Memory B cell (primary cell): ENCODE measurements around the gene SMAP2.
A peak's percentile ranks its signal among the peaks of the same experiment; 100 is the strongest.

Source experiments
- ATAC-seq: fragments of 150-1000 bp; cut with Tn5 transposase; 2 replicates; pipeline ENCODE4 v1.10.0; 2021; ENCODE audit warnings: low read depth, mild to moderate bottlenecking, moderate library complexity
- DNase-seq, 2 donors: peaks; one replicate each; pipeline ENCODE4 v3.0.0; 2022; ENCODE audit warnings: low spot score in 2 of 2
- H3K27ac Mint-ChIP-seq: one replicate; pipeline ENCODE4 v1.8.0; 2022; ENCODE audit warnings: mild to moderate bottlenecking, moderate library complexity, mixed read lengths
- H3K27me3 Mint-ChIP-seq: one replicate; pipeline ENCODE4 v1.8.0; 2022; ENCODE audit warnings: mixed read lengths
- H3K36me3 Mint-ChIP-seq: one replicate; pipeline ENCODE4 v1.8.0; 2022; ENCODE audit warnings: mild to moderate bottlenecking, mixed read lengths
- H3K4me1 Mint-ChIP-seq: one replicate; pipeline ENCODE4 v1.8.0; 2022; ENCODE audit warnings: mixed read lengths
- H3K4me3 Mint-ChIP-seq: one replicate; pipeline ENCODE4 v1.8.0; 2022; ENCODE audit warnings: mild to moderate bottlenecking, moderate library complexity, mixed read lengths
- H3K9me3 Mint-ChIP-seq: one replicate; pipeline ENCODE4 v1.8.0; 2022; ENCODE audit warnings: mixed read lengths

SMAP2 gene

DNA sequence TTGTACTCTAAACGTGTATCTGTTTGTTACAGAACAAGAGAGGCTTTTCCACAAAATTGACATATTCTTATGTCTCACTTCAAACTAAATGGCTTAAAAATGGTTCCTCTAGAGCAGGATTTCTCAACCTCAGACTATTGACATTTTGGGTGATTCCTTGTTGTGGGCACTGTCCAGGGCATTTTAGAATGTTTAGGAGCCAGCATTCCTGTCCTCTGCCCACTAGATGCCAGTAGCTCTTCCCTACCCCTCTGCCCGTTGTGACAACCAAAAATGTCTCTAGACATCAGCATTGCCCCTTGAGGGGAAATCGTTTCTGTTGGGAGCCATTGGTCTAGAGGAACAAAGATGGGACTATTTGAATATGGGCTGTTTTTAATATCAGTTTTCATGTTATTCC lies 17.3 kb downstream of the SMAP2 start:
- H3K9me3 Mint-ChIP-seq: no peaks in the 10 kb centered on the region
- peak overlapping the region; percentile 33 for H3K4me3 Mint-ChIP-seq
- H3K36me3 Mint-ChIP-seq: peaks cover 31% of the 10 kb centered on the region

DNA sequence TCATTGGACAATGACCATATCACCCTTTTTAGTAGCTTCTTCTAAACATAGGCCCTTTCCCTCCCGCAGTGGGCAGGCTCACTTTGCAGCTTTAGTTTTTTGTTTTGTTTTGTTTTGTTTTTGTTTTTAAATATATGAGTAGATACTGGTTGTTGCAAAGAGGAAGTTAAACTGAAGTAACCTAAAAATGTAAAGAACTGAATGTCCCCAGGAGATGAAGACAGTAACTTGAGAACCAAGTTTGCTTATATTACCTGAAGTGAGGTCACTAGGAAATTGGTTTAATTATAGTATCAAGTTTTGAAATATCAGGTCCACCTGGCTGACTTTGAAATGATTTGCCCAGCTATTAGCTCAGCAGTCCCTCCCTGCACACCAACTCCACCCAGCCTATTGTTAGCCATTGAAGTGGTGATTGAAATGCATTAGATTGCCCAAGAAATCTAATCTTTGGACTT lies 18.2 kb downstream of the SMAP2 start:
- Mint-ChIP-seq H3K27ac (peak overlapping the region; percentile 100), H3K9me3 (no peaks in the 10 kb centered on the region), H3K4me1 (peaks cover 62% of the 10 kb centered on the region), H3K4me3 (peak overlapping the region; percentile 33), H3K36me3 (peaks cover 29% of the 10 kb centered on the region), H3K27me3 (no peaks in the 10 kb centered on the region)
- ATAC-seq: peak; percentile 48
- DNase-seq: no peak

More for the DNA sequence above, 17.3 kb downstream of the SMAP2 start:
- no peaks in the 10 kb centered on the region for H3K27me3 Mint-ChIP-seq
- H3K27ac Mint-ChIP-seq: peak overlapping the region; percentile 100
- DNase-seq: no peak
- ATAC-seq: no peak
- peaks cover 66% of the 10 kb centered on the region for H3K4me1 Mint-ChIP-seq

DNA sequence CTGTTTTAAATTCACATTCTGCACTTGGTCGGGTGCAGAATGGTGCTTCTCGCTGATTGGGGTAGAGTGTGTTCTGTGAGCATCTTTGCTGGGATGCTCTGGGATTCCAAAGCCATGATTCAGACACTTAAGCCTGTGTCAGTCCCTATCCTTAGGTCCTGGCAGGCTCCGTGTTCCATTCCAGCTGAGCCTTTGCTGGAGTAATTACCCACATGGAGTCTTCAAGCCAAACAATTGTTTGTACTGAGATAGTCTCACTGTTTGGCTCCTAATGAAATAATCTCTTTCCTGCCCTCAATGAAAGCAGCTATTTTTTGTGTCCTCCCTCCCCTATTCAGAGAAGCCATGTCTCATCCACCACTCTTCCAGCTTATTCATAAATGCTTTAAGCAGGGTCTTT lies 18.7 kb downstream of the SMAP2 start:
- peak overlapping the region; percentile 33 for H3K4me3 Mint-ChIP-seq

DNA sequence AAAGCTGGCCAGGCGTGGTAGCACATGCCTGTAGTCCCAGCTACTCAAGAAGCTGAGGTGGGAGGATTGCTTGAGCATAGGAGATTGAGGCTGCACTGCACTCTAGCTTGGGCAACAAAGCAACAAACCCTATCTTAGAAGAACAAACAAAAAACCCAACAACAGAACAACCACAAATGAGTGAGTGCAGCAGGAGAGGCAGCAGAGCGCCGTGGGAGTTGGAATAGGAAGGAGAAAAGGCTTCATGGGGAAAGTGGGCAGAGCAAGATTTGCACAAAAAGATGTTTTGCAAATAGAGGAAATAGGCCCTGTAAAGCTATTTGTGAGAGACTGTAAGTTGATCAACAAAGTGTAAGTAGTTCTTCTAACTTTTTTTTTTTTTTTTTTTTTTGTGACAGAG lies 19.6 kb downstream of the SMAP2 start:
- Mint-ChIP-seq H3K4me1 (peaks cover 65% of the 10 kb centered on the region), H3K9me3 (no peaks in the 10 kb centered on the region), H3K36me3 (peaks cover 33% of the 10 kb centered on the region), H3K27me3 (no peaks in the 10 kb centered on the region), H3K4me3 (peak overlapping the region; percentile 39), H3K27ac (peak overlapping the region; percentile 100)
- ATAC-seq: peak; percentile 49
- no peak for DNase-seq

More for the DNA sequence above, 18.7 kb downstream of the SMAP2 start:
- DNase-seq (no peak), ATAC-seq (no peak)
- Mint-ChIP-seq H3K36me3 (peaks cover 31% of the 10 kb centered on the region), H3K27me3 (no peaks in the 10 kb centered on the region), H3K9me3 (no peaks in the 10 kb centered on the region), H3K27ac (peak overlapping the region; percentile 100), H3K4me1 (peaks cover 62% of the 10 kb centered on the region)

DNA sequence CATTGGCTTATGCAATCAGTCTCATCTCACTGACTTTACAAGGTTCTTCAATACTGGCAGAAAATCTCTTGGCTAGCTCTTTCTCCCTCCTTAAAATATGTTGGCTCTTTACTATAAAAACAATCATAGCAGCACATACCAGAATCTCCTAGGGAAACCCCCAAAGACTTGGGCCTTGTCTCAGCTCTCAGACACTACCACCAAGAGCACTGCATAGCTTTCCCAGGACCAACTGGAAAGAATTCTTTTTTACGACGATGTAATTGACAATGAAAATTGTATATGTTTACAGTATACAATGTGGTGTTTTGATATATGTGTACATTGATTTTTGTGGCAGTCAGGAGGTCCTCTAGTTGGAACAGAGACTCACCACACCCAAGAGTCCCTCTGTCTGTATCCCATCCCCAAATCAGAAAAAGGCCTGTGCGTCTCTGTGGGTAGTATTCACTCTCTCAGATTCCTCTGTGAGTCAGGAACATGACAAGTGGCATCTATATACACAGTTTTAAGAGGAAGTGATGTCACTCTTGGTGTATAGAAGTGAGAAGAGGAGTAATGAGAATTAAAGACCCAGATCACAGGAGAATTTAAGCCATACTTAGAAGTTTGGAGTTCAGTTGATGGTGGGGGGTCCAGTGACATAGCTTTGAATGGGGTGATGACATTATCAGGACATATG lies 21.1 kb downstream of the SMAP2 start:
- no peaks in the 10 kb centered on the region for H3K9me3 Mint-ChIP-seq
- DNase-seq (no peak), ATAC-seq (peak; percentile 52)
- peak overlapping the region; percentile 47 for H3K4me3 Mint-ChIP-seq
- H3K27ac Mint-ChIP-seq: peak overlapping the region; percentile 100
- peaks cover 26% of the 10 kb centered on the region for H3K36me3 Mint-ChIP-seq
- no peaks in the 10 kb centered on the region for H3K27me3 Mint-ChIP-seq
- peaks cover 57% of the 10 kb centered on the region for H3K4me1 Mint-ChIP-seq

DNA sequence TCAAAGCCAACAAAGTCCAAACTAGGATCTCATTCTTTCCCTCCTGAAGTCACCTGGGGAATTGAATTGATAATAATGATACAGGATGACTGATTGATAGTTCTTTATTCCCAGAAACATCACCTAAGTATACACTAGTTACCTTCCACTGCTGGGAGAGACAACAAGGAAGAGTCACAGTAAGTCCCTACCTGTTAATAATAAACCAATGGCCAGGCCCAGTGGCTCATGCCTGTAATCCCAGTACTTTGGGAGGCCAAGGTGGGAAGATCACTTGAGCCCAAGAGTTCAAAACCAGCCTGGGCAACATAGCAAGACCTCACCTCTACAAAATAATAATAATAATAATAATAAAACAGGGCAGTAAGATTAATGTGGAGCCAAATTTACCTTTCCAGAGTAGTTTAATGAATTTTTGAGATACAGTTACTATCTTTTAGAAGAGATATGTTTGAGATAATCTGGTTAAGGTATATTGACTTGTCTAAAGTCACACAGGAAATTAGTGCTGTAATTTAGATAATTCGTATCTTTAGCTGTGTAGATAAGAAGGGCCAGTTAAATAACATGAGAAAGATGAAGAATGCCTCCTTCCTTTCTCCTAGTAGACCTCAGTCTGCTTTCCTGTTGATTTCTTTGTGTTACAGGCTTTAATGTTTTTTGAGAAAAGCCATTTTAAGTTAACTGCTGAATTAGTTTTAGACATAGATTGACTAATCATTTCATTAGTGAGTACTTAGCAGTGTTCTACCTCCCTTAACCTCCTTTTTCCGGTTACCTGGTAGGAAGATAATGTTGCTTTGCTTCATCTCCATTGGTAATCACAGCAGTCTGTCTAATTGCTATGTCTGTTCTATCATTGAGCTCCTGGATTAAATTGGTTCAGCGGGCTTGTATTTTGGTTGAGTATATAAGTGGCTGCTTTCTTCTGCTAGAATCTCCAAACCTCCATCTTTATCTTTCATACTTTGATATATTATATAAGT lies 22.0 kb downstream of the SMAP2 start:
- Mint-ChIP-seq H3K27ac (peak overlapping the region; percentile 100), H3K27me3 (no peaks in the 10 kb centered on the region), H3K4me3 (peak overlapping the region; percentile 47), H3K9me3 (no peaks in the 10 kb centered on the region), H3K4me1 (peaks cover 61% of the 10 kb centered on the region), H3K36me3 (peaks cover 27% of the 10 kb centered on the region)
- DNase-seq: no peak
- no peak for ATAC-seq

DNA sequence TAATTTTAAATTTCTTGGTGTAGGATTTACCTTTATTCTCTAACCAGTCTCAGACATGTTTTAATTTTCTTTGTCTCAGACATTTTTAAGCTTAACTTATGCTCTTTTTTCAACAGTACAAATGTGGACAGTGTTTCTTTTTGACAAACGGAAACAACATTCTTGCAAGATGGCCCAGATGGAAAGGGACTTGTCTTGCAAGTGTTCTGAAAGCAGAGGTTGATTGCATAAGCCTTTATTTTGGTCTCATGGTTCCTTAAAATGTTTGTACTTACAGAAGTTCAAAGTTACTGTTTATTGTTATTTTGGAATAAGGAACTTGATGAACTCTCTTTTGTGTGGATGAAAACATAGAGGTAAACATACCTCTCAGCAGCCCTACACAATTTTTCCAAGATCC lies 22.9 kb downstream of the SMAP2 start:
- peak overlapping the region; percentile 48 for H3K4me3 Mint-ChIP-seq
- ATAC-seq: no peak
- H3K27ac Mint-ChIP-seq: peak overlapping the region; percentile 100
- no peak for DNase-seq
- H3K4me1 Mint-ChIP-seq: peaks cover 57% of the 10 kb centered on the region
- peaks cover 22% of the 10 kb centered on the region for H3K36me3 Mint-ChIP-seq
- no peaks in the 10 kb centered on the region for H3K27me3 Mint-ChIP-seq
- H3K9me3 Mint-ChIP-seq: no peaks in the 10 kb centered on the region

DNA sequence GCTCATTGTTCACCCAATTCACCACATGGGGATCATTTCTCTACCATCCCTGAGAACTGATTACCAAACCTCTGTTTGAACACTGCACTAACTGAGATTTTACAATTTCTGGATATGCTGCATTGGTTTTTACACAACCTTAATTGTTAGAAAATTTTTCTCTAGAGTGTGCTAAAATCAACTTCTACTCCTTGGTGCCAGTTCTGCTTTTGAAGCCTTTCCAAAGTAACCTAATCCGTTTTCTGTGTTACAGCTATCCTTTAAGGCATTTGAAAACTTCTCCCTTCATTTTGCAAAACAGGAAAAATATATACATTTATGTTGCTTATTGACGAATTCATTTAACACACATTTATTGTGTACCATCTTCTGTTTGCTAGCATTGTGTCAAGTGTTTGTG lies 23.7 kb downstream of the SMAP2 start:
- peaks cover 22% of the 10 kb centered on the region for H3K36me3 Mint-ChIP-seq
- H3K4me1 Mint-ChIP-seq: peaks cover 55% of the 10 kb centered on the region
- no peak for DNase-seq
- no peaks in the 10 kb centered on the region for H3K27me3 Mint-ChIP-seq
- peak overlapping the region; percentile 50 for H3K4me3 Mint-ChIP-seq
- no peak for ATAC-seq
- H3K9me3 Mint-ChIP-seq: no peaks in the 10 kb centered on the region
- peak overlapping the region; percentile 100 for H3K27ac Mint-ChIP-seq

DNA sequence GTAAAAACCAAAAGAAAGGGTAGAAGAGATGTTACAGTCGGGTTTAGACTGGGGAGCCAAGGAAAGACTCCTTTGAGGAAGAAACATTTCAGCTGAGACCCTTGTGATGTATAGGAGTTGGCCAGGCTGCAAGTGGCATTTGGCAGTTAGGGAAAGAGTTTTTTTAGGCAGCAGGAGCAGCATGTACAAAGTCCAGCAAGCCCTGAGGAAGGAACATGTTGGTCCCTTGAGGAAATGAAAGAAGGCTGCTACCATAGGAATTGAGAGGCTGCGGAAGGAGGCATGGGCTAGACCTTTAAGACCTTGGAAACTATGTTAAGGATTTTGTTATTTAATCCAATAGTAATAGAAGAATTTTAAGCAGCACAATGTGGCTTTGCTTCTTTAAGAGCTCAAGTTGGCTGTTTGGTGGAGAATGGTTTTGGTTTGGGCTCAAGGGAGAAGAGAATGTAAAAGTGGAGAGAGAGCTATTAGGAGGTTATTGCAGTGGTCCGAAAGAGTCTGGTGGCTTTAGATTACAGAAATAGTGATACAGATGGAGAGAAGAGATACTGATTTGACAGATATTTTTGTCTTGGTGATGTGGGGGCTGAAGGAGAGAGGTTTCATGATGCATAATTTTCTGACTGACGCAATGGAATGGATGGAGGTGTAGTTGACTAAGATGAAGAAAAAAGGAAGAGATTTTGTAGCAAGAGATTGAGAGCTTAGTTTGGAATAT lies 26.6 kb downstream of the SMAP2 start:
- no peak for DNase-seq
- H3K36me3 Mint-ChIP-seq: peaks cover 15% of the 10 kb centered on the region

DNA sequence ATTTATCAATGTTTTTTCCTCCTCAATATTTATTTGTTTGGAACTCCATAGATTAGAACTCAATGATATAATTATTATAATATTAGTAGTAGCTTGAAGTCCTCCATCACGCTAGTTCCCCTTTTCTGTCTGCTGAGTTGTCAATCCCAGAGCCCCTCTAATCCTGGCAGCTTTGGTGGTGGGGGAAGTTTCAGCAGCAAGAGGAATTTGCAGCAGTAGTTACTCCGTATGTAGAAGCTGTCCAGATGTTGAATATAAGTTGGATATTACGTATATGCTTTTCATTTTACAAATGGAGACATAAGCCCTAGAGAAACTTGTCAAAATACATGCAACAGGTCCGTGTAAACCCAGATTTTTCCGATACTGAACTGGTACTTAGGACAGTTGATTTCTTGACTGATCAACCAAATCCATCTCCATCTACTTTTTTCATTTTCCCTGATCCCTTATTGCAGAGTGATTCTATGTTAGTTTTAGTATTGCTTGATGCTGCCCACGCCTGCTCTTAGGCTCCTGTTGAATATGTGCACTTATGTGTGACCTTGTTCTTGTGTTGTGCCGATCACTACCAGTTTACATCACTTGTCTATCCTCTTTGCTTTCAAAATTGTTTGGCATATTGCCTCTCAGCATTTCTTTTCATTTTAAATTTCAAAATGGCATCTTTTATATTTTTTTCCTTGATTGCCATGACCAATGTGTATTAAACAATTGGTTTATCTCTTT lies 28.1 kb downstream of the SMAP2 start:
- peaks cover 17% of the 10 kb centered on the region for H3K36me3 Mint-ChIP-seq
- peak overlapping the region; percentile 73 for H3K4me3 Mint-ChIP-seq
- peak overlapping the region; percentile 90 for H3K27ac Mint-ChIP-seq
- no peaks in the 10 kb centered on the region for H3K27me3 Mint-ChIP-seq
- peaks cover 42% of the 10 kb centered on the region for H3K4me1 Mint-ChIP-seq
- DNase-seq (no peak), ATAC-seq (peak; percentile 37)
- H3K9me3 Mint-ChIP-seq: no peaks in the 10 kb centered on the region

More for the DNA sequence above, 26.6 kb downstream of the SMAP2 start:
- peak overlapping the region; percentile 90 for H3K27ac Mint-ChIP-seq
- H3K4me3 Mint-ChIP-seq: peak overlapping the region; percentile 73
- H3K4me1 Mint-ChIP-seq: peaks cover 46% of the 10 kb centered on the region
- H3K27me3 Mint-ChIP-seq: no peaks in the 10 kb centered on the region
- H3K9me3 Mint-ChIP-seq: no peaks in the 10 kb centered on the region
- peak; percentile 55 for ATAC-seq

DNA sequence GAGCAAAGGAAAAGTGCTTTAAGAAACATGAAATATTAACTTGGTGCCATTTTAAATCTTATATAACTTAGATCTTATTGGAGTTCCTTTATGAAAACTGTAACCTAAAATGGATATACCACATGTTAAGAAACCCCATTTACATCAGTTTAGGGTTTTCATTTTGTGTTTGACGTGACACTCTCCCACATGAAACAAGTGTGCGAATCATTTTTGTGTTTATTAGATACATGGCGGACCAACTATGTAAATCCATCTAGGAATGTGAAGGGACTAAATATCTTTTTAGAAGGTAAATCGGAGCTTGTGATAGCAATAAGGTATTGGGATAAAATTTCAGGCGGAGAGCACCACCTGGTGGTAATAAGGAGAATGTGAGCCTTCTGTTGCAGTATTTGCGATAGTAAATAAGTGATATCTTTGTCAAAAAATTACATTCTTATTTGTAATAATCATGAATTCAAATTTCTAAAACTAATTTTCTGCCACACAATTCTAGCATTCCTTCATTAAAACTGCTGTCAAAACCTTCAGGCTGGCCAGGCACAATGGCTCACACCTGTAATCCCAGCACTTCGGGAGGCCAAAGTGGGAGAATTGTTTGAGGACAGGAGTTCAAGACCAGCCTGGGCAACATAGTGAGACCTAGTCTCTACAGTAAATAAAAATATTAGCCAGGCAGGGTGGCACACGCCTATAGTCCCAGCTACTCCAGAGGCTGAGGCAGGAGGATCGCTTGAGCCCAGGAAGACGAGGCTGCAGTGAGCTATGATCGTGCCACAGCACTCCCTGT lies 31.3 kb downstream of the SMAP2 start:
- ATAC-seq (peak; percentile 47), DNase-seq (peak in 1 of 2 donors; percentile 54)
- no peaks in the 10 kb centered on the region for H3K27me3 Mint-ChIP-seq
- H3K27ac Mint-ChIP-seq: peak overlapping the region; percentile 97
- H3K9me3 Mint-ChIP-seq: no peaks in the 10 kb centered on the region
- peaks cover 16% of the 10 kb centered on the region for H3K36me3 Mint-ChIP-seq
- H3K4me1 Mint-ChIP-seq: peaks cover 28% of the 10 kb centered on the region
- peak overlapping the region; percentile 63 for H3K4me3 Mint-ChIP-seq

DNA sequence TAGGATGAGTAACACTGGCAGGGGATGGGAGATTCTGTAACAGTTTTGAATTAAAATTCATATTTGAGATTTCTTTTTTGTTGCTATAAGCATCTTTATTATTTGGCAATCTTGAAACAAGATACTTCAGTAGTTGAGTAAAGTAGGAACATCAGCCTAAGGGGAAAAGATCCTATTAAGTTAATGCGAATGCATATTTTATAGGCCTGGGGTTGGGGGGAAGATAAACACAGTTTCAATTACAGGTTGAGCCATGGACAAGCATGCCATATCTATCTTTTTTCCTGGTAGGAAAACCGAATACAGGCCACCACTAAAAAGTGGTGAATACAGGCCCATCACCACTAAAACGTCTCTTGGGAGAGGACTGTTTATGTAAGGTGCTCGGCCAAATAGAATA lies 32.3 kb downstream of the SMAP2 start:
- ATAC-seq (no peak), DNase-seq (no peak)
- Mint-ChIP-seq H3K27me3 (no peaks in the 10 kb centered on the region), H3K36me3 (peaks cover 16% of the 10 kb centered on the region), H3K4me3 (no peak overlapping the region), H3K27ac (peak overlapping the region; percentile 87), H3K9me3 (no peaks in the 10 kb centered on the region), H3K4me1 (peaks cover 21% of the 10 kb centered on the region)
